Measurements from ENCODE around the gene HS3ST6. TPM values are rescaled to one million over a fixed set of nuclear protein-coding genes. Genes with fewer than 3 reads are reported as not detected.

HS3ST6 gene
- total and polyA plus RNA-seq, 9 of the 15 experiments (the other 6 are each of a cell fraction or from before 2014, with no cell fraction given): not detected

- TF ChIP-seq, protein P1, sequence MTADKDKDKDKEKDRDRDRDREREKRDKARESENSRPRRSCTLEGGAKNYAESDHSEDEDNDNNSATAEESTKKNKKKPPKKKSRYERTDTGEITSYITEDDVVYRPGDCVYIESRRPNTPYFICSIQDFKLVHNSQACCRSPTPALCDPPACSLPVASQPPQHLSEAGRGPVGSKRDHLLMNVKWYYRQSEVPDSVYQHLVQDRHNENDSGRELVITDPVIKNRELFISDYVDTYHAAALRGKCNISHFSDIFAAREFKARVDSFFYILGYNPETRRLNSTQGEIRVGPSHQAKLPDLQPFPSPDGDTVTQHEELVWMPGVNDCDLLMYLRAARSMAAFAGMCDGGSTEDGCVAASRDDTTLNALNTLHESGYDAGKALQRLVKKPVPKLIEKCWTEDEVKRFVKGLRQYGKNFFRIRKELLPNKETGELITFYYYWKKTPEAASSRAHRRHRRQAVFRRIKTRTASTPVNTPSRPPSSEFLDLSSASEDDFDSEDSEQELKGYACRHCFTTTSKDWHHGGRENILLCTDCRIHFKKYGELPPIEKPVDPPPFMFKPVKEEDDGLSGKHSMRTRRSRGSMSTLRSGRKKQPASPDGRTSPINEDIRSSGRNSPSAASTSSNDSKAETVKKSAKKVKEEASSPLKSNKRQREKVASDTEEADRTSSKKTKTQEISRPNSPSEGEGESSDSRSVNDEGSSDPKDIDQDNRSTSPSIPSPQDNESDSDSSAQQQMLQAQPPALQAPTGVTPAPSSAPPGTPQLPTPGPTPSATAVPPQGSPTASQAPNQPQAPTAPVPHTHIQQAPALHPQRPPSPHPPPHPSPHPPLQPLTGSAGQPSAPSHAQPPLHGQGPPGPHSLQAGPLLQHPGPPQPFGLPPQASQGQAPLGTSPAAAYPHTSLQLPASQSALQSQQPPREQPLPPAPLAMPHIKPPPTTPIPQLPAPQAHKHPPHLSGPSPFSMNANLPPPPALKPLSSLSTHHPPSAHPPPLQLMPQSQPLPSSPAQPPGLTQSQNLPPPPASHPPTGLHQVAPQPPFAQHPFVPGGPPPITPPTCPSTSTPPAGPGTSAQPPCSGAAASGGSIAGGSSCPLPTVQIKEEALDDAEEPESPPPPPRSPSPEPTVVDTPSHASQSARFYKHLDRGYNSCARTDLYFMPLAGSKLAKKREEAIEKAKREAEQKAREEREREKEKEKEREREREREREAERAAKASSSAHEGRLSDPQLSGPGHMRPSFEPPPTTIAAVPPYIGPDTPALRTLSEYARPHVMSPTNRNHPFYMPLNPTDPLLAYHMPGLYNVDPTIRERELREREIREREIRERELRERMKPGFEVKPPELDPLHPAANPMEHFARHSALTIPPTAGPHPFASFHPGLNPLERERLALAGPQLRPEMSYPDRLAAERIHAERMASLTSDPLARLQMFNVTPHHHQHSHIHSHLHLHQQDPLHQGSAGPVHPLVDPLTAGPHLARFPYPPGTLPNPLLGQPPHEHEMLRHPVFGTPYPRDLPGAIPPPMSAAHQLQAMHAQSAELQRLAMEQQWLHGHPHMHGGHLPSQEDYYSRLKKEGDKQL (CRISPR knock-in tag; IDR thresholded peaks at IDR 0.05; ENCODE audit: borderline replicate concordance): no peak
- TF ChIP-seq KLF10 (CRISPR knock-in tag; IDR thresholded peaks at IDR 0.05) (no peak), CBFA2T3 (IDR thresholded peaks at IDR 0.05) (peak; percentile 88), POLR2AphosphoS2 (IDR thresholded peaks at IDR 0.05; ENCODE audit: low read length) (no peak), GTF2E2 (tag; IDR thresholded peaks at IDR 0.05) (no peak), ID3 (CRISPR knock-in tag; IDR thresholded peaks at IDR 0.05) (no peak), ID3 (tag; IDR thresholded peaks at IDR 0.05) (no peak), MEF2A (IDR thresholded peaks at IDR 0.05; ENCODE audit: control insufficient read depth, low read depth, low read length) (no peak), SNRNP70 (optimal IDR thresholded peaks at IDR 0.05; ENCODE audit: low read depth, low read length) (no peak), MCM5 (IDR thresholded peaks at IDR 0.05; ENCODE audit: low read depth) (no peak), ZNF143 (CRISPR knock-in tag; IDR thresholded peaks at IDR 0.05) (no peak), OTX1 (CRISPR knock-in tag; IDR thresholded peaks at IDR 0.05) (no peak), RBM25 (IDR thresholded peaks at IDR 0.05; ENCODE audit: low read depth, low read length, severe bottlenecking) (no peak), SNAPC5 (CRISPR knock-in tag; IDR thresholded peaks at IDR 0.05) (no peak)
- TF ChIP-seq, protein P2, sequence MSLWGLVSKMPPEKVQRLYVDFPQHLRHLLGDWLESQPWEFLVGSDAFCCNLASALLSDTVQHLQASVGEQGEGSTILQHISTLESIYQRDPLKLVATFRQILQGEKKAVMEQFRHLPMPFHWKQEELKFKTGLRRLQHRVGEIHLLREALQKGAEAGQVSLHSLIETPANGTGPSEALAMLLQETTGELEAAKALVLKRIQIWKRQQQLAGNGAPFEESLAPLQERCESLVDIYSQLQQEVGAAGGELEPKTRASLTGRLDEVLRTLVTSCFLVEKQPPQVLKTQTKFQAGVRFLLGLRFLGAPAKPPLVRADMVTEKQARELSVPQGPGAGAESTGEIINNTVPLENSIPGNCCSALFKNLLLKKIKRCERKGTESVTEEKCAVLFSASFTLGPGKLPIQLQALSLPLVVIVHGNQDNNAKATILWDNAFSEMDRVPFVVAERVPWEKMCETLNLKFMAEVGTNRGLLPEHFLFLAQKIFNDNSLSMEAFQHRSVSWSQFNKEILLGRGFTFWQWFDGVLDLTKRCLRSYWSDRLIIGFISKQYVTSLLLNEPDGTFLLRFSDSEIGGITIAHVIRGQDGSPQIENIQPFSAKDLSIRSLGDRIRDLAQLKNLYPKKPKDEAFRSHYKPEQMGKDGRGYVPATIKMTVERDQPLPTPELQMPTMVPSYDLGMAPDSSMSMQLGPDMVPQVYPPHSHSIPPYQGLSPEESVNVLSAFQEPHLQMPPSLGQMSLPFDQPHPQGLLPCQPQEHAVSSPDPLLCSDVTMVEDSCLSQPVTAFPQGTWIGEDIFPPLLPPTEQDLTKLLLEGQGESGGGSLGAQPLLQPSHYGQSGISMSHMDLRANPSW (CRISPR knock-in tag; IDR thresholded peaks at IDR 0.05): no peak
- TF ChIP-seq, protein P3, sequence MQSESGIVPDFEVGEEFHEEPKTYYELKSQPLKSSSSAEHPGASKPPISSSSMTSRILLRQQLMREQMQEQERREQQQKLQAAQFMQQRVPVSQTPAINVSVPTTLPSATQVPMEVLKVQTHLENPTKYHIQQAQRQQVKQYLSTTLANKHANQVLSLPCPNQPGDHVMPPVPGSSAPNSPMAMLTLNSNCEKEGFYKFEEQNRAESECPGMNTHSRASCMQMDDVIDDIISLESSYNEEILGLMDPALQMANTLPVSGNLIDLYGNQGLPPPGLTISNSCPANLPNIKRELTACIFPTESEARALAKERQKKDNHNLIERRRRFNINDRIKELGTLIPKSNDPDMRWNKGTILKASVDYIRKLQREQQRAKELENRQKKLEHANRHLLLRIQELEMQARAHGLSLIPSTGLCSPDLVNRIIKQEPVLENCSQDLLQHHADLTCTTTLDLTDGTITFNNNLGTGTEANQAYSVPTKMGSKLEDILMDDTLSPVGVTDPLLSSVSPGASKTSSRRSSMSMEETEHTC (IDR thresholded peaks at IDR 0.05): no peak
- TF ChIP-seq, protein P4, sequence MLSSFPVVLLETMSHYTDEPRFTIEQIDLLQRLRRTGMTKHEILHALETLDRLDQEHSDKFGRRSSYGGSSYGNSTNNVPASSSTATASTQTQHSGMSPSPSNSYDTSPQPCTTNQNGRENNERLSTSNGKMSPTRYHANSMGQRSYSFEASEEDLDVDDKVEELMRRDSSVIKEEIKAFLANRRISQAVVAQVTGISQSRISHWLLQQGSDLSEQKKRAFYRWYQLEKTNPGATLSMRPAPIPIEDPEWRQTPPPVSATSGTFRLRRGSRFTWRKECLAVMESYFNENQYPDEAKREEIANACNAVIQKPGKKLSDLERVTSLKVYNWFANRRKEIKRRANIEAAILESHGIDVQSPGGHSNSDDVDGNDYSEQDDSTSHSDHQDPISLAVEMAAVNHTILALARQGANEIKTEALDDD (IDR thresholded peaks at IDR 0.05): no peak
Measured at GRCh38 chr16:1945559-1946391, 27.6 kb upstream of the HS3ST6 start (continued).
